ENCODE measurements around the gene RNF223.
"Not testable (repeated sequence)": the region's sequence is repeated elsewhere in the genome, so short reads cannot be mapped to it uniquely, and the experiment has no call there.

Gene RNF223

GRCh38 chr1:1106510-1107221 is 32.6 kb upstream of the RNF223 start:
- no peak for DNase-seq

GRCh38 chr1:1104152-1104551 is 30.0 kb upstream of the RNF223 start:
- DNase-seq: not testable (repeated sequence)

- DNase-seq: no peak
These were observed 27.4 kb upstream of the RNF223 start for GRCh38 chr1:1101503-1101902.

GRCh38 chr1:1100296-1100695 is 26.2 kb upstream of the RNF223 start:
- no peak for DNase-seq

GRCh38 chr1:1099506-1100183 is 25.5 kb upstream of the RNF223 start:
- no peak for DNase-seq

GRCh38 chr1:1098681-1099421 is 24.7 kb upstream of the RNF223 start:
- peak; percentile 64 for DNase-seq

- not testable (repeated sequence) for DNase-seq
These were observed 22.0 kb upstream of the RNF223 start for GRCh38 chr1:1096136-1096535.

GRCh38 chr1:1094981-1095380 is 20.9 kb upstream of the RNF223 start:
- DNase-seq: no peak

- DNase-seq: no peak
These were observed 19.5 kb upstream of the RNF223 start for GRCh38 chr1:1093610-1093943.

GRCh38 chr1:1092894-1093609 is 18.9 kb upstream of the RNF223 start:
- no peak for DNase-seq

- DNase-seq: no peak
These were observed 18.2 kb upstream of the RNF223 start for GRCh38 chr1:1092149-1092855.

GRCh38 chr1:1091344-1092148 is 17.4 kb upstream of the RNF223 start:
- DNase-seq: no peak

GRCh38 chr1:1090424-1091343 is 16.6 kb upstream of the RNF223 start:
- no peak for DNase-seq

GRCh38 chr1:1089731-1090423 is 15.8 kb upstream of the RNF223 start:
- no peak for DNase-seq

- DNase-seq: no peak
These were observed 14.9 kb upstream of the RNF223 start for GRCh38 chr1:1088801-1089680.

GRCh38 chr1:1088029-1088800 is 14.1 kb upstream of the RNF223 start:
- no peak for DNase-seq

GRCh38 chr1:1087351-1088028 is 13.4 kb upstream of the RNF223 start:
- DNase-seq: no peak

GRCh38 chr1:1086911-1087341 is 12.8 kb upstream of the RNF223 start:
- DNase-seq: no peak

All from CD4-positive, alpha-beta T cell treated with Interleukin-17A for 1 hour (primary cell).